ENCODE data around the gene MEIS2.

Gene MEIS2

DNA sequence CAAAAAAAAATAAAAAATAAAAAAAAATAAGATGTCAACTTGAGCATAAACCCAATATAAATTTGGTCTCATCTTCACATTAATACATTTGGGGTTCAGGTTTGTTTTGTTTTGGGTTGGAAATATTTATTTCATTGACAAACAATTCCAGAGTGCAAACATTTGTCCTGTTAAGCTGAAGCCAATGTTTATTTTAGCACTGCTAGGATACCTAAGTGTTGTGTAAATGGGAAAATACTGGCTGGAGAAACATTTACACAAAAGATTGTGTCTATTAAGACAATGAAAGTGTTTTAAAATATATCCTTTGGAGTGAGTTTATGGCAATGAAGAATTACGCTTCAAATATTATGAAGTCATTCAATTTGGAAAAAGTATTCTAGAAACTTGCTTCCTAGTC, 91.1 kb downstream of the MEIS2 start:
- Histone ChIP-seq H3K27ac (no peak overlapping the region), H3K9ac (no peak overlapping the region), H2AFZ (ENCODE audit: low read depth) (no peak overlapping the region), H3K79me2 (ENCODE audit: insufficient read depth, low read depth) (no peaks in the 10 kb centered on the region), H3K4me3 (IDR thresholded peaks at IDR 0.05; ENCODE audit: insufficient read depth, low read depth, low read length) (no peak overlapping the region), H3K4me2 (no peak overlapping the region), H3K27me3 (ENCODE audit: insufficient read depth, low read depth) (no peaks in the 10 kb centered on the region), H4K20me1 (ENCODE audit: insufficient read depth) (no peaks in the 10 kb centered on the region), H3K36me3 (ENCODE audit: insufficient read depth) (no peaks in the 10 kb centered on the region), H3K4me1 (ENCODE audit: low read depth, poor library complexity, severe bottlenecking) (no peaks in the 10 kb centered on the region)
- TF ChIP-seq, protein P1, sequence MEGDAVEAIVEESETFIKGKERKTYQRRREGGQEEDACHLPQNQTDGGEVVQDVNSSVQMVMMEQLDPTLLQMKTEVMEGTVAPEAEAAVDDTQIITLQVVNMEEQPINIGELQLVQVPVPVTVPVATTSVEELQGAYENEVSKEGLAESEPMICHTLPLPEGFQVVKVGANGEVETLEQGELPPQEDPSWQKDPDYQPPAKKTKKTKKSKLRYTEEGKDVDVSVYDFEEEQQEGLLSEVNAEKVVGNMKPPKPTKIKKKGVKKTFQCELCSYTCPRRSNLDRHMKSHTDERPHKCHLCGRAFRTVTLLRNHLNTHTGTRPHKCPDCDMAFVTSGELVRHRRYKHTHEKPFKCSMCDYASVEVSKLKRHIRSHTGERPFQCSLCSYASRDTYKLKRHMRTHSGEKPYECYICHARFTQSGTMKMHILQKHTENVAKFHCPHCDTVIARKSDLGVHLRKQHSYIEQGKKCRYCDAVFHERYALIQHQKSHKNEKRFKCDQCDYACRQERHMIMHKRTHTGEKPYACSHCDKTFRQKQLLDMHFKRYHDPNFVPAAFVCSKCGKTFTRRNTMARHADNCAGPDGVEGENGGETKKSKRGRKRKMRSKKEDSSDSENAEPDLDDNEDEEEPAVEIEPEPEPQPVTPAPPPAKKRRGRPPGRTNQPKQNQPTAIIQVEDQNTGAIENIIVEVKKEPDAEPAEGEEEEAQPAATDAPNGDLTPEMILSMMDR (conservative IDR thresholded peaks at IDR 0.05; ENCODE audit: low read depth, low read length): no peak

DNA sequence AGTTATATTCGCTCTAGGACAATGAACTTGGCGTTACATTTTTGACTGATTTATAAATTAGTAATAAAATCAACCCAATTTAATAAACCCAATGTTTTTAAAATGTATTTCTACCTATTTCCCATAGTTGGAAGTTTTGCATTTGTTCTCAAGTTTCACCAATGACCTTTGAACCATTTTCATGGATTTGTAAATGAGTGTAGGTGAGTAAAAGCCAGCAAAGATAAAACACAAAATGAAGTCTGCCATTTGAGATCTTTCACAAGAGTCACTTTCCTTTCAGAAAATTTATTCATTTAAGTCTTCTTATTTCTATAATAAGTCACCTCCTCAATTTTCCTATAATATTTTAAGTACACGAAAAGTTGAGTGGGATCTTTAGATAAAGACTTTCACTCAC, 92.1 kb downstream of the MEIS2 start:
- Histone ChIP-seq H3K36me3 (ENCODE audit: insufficient read depth) (no peaks in the 10 kb centered on the region), H3K79me2 (ENCODE audit: insufficient read depth, low read depth) (no peaks in the 10 kb centered on the region)
- TF ChIP-seq, protein P1 (conservative IDR thresholded peaks at IDR 0.05; ENCODE audit: low read depth, low read length): no peak

DNA sequence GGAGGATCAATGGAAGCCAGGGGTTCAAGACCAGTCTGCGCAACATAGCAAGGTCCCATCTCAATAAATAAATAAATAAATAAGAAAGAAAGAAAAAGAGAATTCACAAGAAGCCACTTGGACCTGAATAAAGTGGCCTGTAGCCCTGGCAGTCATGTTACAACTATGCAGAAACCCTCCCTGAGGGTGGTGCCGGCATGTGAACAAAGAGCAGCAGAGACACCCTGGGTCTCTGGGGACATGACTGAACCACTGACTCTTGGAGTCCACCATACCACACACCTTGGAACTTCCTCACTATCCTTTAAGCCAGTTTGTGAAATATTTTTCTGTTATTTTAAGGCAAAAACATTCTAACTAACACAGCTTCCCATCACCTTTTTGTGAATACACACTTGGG, 93.0 kb downstream of the MEIS2 start:
- Histone ChIP-seq H3K27me3 (ENCODE audit: insufficient read depth, low read depth) (no peaks in the 10 kb centered on the region), H3K27ac (no peak overlapping the region), H3K9ac (no peak overlapping the region), H2AFZ (ENCODE audit: low read depth) (no peak overlapping the region), H3K4me3 (IDR thresholded peaks at IDR 0.05; ENCODE audit: insufficient read depth, low read depth, low read length) (no peak overlapping the region), H3K4me2 (no peak overlapping the region), H3K79me2 (ENCODE audit: insufficient read depth, low read depth) (no peaks in the 10 kb centered on the region), H3K36me3 (ENCODE audit: insufficient read depth) (no peaks in the 10 kb centered on the region), H4K20me1 (ENCODE audit: insufficient read depth) (no peaks in the 10 kb centered on the region), H3K4me1 (ENCODE audit: low read depth, poor library complexity, severe bottlenecking) (no peaks in the 10 kb centered on the region)
- TF ChIP-seq, protein P1 (conservative IDR thresholded peaks at IDR 0.05; ENCODE audit: low read depth, low read length): no peak

More for the DNA sequence above, 92.1 kb downstream of the MEIS2 start:
- H3K4me3 ChIP-seq (IDR thresholded peaks at IDR 0.05; ENCODE audit: insufficient read depth, low read depth, low read length): no peak overlapping the region
- no peak overlapping the region for H3K27ac ChIP-seq
- no peak overlapping the region for H3K9ac ChIP-seq
- no peak overlapping the region for H3K4me2 ChIP-seq
- no peaks in the 10 kb centered on the region for H3K27me3 ChIP-seq (ENCODE audit: insufficient read depth, low read depth)
- H3K4me1 ChIP-seq (ENCODE audit: low read depth, poor library complexity, severe bottlenecking): no peaks in the 10 kb centered on the region
- H4K20me1 ChIP-seq (ENCODE audit: insufficient read depth): no peaks in the 10 kb centered on the region
- no peak overlapping the region for H2AFZ ChIP-seq (ENCODE audit: low read depth)

DNA sequence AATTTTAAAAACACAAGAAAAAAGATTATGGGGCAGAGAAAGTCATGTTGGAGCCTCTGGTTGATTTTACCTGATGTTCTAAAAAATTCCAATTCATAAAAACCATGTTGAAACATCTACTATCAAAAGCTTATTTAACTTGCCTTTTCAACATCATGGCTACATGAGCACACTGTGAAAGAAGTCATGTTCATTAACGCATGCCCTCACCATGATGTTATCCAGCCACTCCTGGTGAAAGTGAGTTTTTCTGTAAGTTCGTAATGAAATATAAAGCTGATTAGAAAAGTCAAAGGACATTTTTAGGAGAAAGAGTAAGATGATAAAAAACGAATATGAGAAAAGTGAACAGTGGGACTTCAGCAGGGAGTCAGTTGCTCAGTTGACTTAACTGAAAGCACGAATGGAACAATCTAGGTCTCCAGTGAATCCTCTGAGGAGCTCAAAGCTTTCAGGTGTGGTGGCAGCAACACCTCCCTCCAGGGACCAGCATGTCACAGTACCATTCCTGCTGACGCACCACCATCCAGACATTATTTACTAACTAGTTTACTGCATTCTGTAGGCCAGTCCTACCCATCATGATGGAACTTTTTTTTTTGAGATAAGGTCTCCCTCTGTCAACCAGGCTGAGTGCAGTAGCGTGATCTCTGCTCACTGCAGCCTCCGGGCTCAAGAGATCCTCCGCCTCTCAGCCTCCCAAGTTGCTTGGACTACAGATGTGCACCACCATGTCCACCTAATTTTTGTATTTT, 95.2 kb downstream of the MEIS2 start:
- Histone ChIP-seq H3K4me3 (IDR thresholded peaks at IDR 0.05; ENCODE audit: insufficient read depth, low read depth, low read length) (no peak overlapping the region), H2AFZ (ENCODE audit: low read depth) (no peak overlapping the region), H3K4me1 (ENCODE audit: low read depth, poor library complexity, severe bottlenecking) (no peaks in the 10 kb centered on the region), H3K36me3 (ENCODE audit: insufficient read depth) (no peaks in the 10 kb centered on the region), H3K9ac (no peak overlapping the region), H3K27ac (no peak overlapping the region), H3K4me2 (no peak overlapping the region), H4K20me1 (ENCODE audit: insufficient read depth) (no peaks in the 10 kb centered on the region), H3K27me3 (ENCODE audit: insufficient read depth, low read depth) (no peaks in the 10 kb centered on the region), H3K79me2 (ENCODE audit: insufficient read depth, low read depth) (no peaks in the 10 kb centered on the region)
- TF ChIP-seq, protein P1 (conservative IDR thresholded peaks at IDR 0.05; ENCODE audit: low read depth, low read length): no peak

Data from KMS-11 (cell line).